Gastrocnemius medialis (tissue), 4 donors: ENCODE results near the gene DCST1. TPM values are rescaled to one million over a fixed set of nuclear protein-coding genes. Genes with fewer than 3 reads are reported as not detected.
A peak's percentile ranks its signal among the peaks of the same experiment; 100 is the strongest.

Experiments
- ATAC-seq, 2 donors: fragments of 150-250 bp; one replicate each; pipeline ENCODE4 v1.9.1; 2016
- DNase-seq, 2 donors: peaks; one replicate each; pipeline ENCODE4 v3.0.0-alpha.2; 2019
- H3K27ac ChIP-seq, 4 donors: fragments of 200-600 bp; sonication (generic); 1 replicate in 1 of 4; 2 replicates in 3 of 4; pipeline ENCODE4 v1.5.1; 2016 to 2018; ENCODE audit warnings: mild to moderate bottlenecking in 2 of 4, moderate library complexity in 1 of 4
- H3K27me3 ChIP-seq, 3 donors: fragments of 200-600 bp; sonication (generic) in 2 of 3; 1 replicate in 1 of 3; 2 replicates in 2 of 3; pipeline versions ENCODE4 v1.5.1 to v1.6.0; 2016 to 2019; ENCODE audit warnings: mild to moderate bottlenecking in 1 of 3, moderate library complexity in 1 of 3
- H3K36me3 ChIP-seq, 2 donors: fragments of 200-600 bp; sonication (generic) in 1 of 2; one replicate each; pipeline ENCODE4 v1.5.1; 2017 to 2018
- H3K4me1 ChIP-seq, 2 donors: fragments of 200-600 bp; sonication (generic) in 1 of 2; one replicate each; pipeline ENCODE4 v1.5.1; 2016 to 2017; ENCODE audit warnings: mild to moderate bottlenecking in 2 of 2
- H3K4me3 ChIP-seq, 4 donors: fragments of 200-600 bp; sonication (generic) in 3 of 4; 1 replicate in 1 of 4; 2 replicates in 3 of 4; pipeline ENCODE4 v1.5.1; 2016 to 2019; ENCODE audit warnings: mild to moderate bottlenecking in 2 of 4
- H3K9me3 ChIP-seq, 3 donors: fragments of 200-600 bp; sonication (generic) in 2 of 3; 1 replicate in 1 of 3; 2 replicates in 2 of 3; pipeline ENCODE4 v1.5.1; 2016 to 2019
- CTCF ChIP-seq, 5 experiments: fragments of 450-650 bp in 3 of 5; fragments of 200-600 bp in 2 of 5; sonication (generic) in 2 of 5; IDR thresholded peaks in 4 of 5; conservative IDR thresholded peaks in 1 of 5; 1 replicate in 4 of 5; 2 replicates in 1 of 5; pipeline ENCODE4 v1.5.1; 2016 to 2019; ENCODE audit warnings: antibody characterized with exemption in 5 of 5, mild to moderate bottlenecking in 3 of 5, moderate library complexity in 3 of 5
- POLR2A ChIP-seq, 2 donors: fragments of 450-650 bp; IDR thresholded peaks; one replicate each; pipeline ENCODE4 v1.6.1; 2017; ENCODE audit warnings: antibody characterized with exemption in 2 of 2, mild to moderate bottlenecking in 2 of 2, moderate library complexity in 2 of 2
- in situ Hi-C, 4 donors: fragments of 200-750 bp; cut with MboI; loops; one replicate each; pipeline versions ENCODE4 v1.15.0 to v1.8.0; 2017; ENCODE audit warnings: low sequenced_read_pairs in 4 of 4
- intact Hi-C: fragments of 100-400 bp; cut with DNase I; formaldehyde crosslinking; loops from one replicate; pipeline ENCODE4 v1.15.1; 2023; ENCODE audit warnings: low total_unique reads
- total RNA-seq, 4 donors: library from RNA; depleted of rRNA; stranded (reverse); fragments of >200 nt; gene quantifications; one replicate each; pipeline versions ENCODE4 v1.1.0 to v1.2.3, GENCODE V29; 2016

Gene DCST1
- total RNA-seq, 4 donors from 2014 or later, result 0.13 to 0.35 TPM; not detected in 2

DNA sequence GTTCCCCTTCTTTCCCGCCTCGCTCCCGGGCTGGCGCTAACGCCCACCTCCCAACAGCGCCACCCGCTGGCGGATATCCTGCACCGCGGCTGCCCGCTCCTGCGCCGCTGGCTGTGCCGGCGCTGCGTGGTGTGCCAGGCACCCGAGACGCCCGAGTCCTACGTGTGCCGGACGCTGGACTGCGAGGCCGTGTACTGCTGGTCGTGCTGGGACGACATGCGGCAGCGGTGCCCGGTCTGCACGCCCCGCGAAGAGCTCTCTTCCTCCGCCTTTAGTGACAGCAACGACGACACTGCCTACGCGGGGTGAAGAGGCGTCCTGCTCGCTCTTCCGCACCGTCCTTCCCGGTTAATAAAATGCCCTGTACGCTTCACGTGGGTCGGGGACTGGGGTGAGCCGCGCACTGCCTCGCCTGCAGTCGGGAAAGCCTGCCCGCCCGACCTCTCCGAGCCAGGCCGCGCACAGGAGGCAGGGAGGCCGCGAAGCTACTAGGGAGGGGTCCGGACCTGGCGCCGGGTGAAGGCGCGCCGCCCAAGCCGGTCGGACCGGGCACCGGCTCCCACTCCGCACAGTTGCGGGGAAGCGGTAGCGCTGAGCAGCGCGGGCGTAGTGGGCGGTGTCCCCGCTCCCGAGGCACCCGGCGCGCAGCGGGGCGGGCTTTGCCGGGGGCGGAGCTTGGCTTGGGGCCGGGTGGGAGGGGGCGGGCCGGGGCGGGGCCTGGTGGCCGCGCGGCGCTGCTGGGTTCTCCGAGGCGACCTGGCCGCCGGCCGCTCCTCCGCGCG, 17.1 kb downstream of the DCST1 start, which contains the start of gene ADAM15:
Gene ADAM15, plus strand, starts transcription at position 757 of the 782 bp plus-strand sequence. CDS start 71 bp downstream, outside the sequence.
- ATAC-seq, result peak; percentile 78 to 83
- H3K36me3 ChIP-seq, result peaks cover 0 to 18% of the 10 kb centered on the region in 2 donors
- intact Hi-C loops (loop anchor here (2.0 to 5.0 kb wide), 4 partner anchors 34 to 492 kb away; partner anchors contain the start of genes CKS1B, SHC1 and UBE2Q1), in situ Hi-C loops (loop anchor here in 1 of 4 donors (25.0 kb wide), 1 partner anchor 88 kb away; the partner anchor contains the start of genes CKS1B, PBXIP1, PYGO2 and SHC1)
- H3K4me1 ChIP-seq, result peaks cover 25 to 29% of the 10 kb centered on the region in 2 donors
- H3K27me3 ChIP-seq, result no peaks in the 10 kb centered on the region
- H3K27ac ChIP-seq, result peak within 1 kb of the TSS; percentile 90 to 99 (median 94)
- H3K9me3 ChIP-seq, result no peaks in the 10 kb centered on the region
- peak within 1 kb of the TSS; percentile 82 to 96 (median 90) for H3K4me3 ChIP-seq
- DNase-seq, result peak; percentile 64 to 82
- TF ChIP-seq POLR2A (IDR thresholded peaks at IDR 0.05), result no peak
- TF ChIP-seq CTCF (IDR thresholded peaks at IDR 0.05 in 4 of 5, conservative IDR thresholded peaks at IDR 0.05 in 1 of 5), result peak; percentile 91 to 98 (median 95)

- Histone ChIP-seq H3K27me3 (no peaks in the 10 kb centered on the region), H3K36me3 (peaks cover 0 to 24% of the 10 kb centered on the region in 2 donors), H3K9me3 (no peaks in the 10 kb centered on the region), H3K4me3 (peak overlapping the region; percentile 82 to 96 (median 90)), H3K4me1 (peaks cover 25 to 29% of the 10 kb centered on the region in 2 donors), H3K27ac (peak overlapping the region; percentile 90 to 99 (median 94))
- ATAC-seq (peak; percentile 15 to 23), DNase-seq (no peak)
- intact Hi-C loops (loop anchor here (2.0 to 5.0 kb wide), 4 partner anchors 35 to 493 kb away; partner anchors contain the start of genes CKS1B, SHC1 and UBE2Q1), in situ Hi-C loops (loop anchor here in 1 of 4 donors (25.0 kb wide), 1 partner anchor 89 kb away; the partner anchor contains the start of genes CKS1B, PBXIP1, PYGO2 and SHC1)
- TF ChIP-seq POLR2A (IDR thresholded peaks at IDR 0.05), result peak; percentile 62 to 66
- no peak for TF ChIP-seq CTCF (IDR thresholded peaks at IDR 0.05 in 4 of 5, conservative IDR thresholded peaks at IDR 0.05 in 1 of 5)
Observed at GRCh38 chr1:155051342-155051776, 17.7 kb downstream of the DCST1 start.

- Histone ChIP-seq H3K27ac (peak overlapping the region; percentile 90 to 99 (median 94)), H3K36me3 (peaks cover 0 to 29% of the 10 kb centered on the region in 2 donors), H3K4me1 (peaks cover 25 to 29% of the 10 kb centered on the region in 2 donors), H3K9me3 (no peaks in the 10 kb centered on the region), H3K27me3 (no peaks in the 10 kb centered on the region), H3K4me3 (peak overlapping the region; percentile 82 to 96 (median 90))
- ATAC-seq, result peak; percentile 10 to 24
- in situ Hi-C loops, result loop anchor here in 1 of 4 donors (25.0 kb wide), 1 partner anchor 90 kb away; the partner anchor contains the start of genes CKS1B, PBXIP1, PYGO2 and SHC1
- intact Hi-C loops, result loop anchor here (2.0 to 5.0 kb wide), 4 partner anchors 35 to 493 kb away; partner anchors contain the start of genes CKS1B, SHC1 and UBE2Q1
- TF ChIP-seq POLR2A (IDR thresholded peaks at IDR 0.05), result no peak
- TF ChIP-seq CTCF (IDR thresholded peaks at IDR 0.05 in 4 of 5, conservative IDR thresholded peaks at IDR 0.05 in 1 of 5), result no peak
- DNase-seq, result peak; percentile 30 to 42
Observed at GRCh38 chr1:155051777-155052398, 18.3 kb downstream of the DCST1 start.
